ENCODE results near the gene CLCNKB.
"Not testable (repeated sequence)": the region's sequence is repeated elsewhere in the genome, so short reads cannot be mapped to it uniquely, and the experiment has no call there.

The CLCNKB gene

DNA sequence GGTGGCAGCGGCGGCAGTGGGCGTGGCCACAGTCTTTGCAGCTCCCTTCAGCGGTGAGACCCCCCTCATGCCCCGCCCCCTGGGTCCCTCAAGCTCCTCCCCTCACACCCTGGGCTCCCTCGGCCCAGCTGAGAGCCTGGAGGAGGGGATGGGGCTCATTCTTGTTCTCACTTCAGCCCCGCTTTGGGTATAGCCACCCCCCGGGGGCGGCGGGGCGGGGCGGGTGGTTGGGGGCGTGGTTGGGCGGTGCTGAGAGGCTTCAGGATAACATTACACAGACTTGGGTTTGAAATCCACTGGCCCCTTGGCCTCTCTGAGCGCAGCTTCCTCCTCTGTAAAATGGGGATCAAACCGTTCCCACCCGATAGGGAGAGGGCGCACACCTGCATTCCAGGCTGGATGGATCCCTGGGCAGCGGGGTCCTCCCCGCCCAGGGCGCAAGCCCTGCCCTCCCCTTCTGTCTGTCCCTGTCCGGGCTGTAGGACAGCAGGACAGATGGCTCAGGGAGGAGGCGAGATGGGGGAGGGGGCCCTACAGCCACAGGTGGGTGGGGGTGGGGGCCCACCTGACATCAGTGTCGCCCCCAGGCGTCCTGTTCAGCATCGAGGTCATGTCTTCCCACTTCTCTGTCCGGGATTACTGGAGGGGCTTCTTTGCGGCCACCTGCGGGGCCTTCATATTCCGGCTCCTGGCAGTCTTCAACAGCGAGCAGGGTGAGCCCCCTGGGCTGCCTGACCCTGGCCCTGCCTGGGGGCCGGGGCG is 16.7 kb upstream of the CLCNKB start:
- peak in 1 of 2 donors; percentile 16 for DNase-seq (ENCODE audit: low read depth in 2 of 2)
- H3K4me3 ChIP-seq (replicated peaks in 1 of 2; ENCODE audit: low read depth in 2 of 2, low read length in 2 of 2): no peak overlapping the region

DNA sequence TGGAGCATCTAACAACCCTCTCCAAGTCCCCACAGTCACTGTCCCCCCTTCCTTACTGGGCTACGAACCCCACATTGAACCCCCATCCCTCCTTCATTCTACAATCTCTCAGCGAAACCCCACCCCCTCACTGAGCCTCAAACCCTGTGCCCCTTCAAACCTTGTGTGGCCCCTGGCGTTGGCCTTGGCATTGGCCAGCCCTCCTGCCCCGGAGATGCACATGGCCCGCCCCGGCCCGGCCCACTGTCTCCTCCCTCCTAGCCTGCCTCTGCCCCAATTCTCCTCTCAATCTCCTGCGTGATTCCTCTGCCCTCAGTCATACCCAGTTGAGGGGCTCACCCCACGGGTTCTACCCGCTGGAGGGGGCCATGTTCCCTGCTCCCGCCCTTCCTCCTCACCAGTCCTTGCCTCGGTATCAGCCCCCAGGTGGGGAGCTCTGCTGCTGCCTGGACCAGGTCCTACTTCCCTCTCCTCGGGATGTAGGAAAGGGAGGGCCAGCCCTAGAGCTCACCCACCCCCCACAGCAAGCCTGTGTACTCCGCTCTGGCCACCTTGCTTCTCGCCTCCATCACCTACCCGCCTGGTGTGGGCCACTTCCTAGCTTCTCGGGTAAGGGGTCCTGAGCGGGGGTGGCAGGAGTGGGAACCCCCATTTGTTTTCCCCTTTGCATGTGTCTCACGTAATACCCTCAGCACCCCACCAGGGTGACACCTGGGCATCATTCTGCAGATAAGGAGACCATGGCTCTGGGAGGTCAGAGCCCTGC is 15.2 kb upstream of the CLCNKB start:
- no peak for DNase-seq (ENCODE audit: low read depth in 2 of 2)
- no peak overlapping the region for H3K4me3 ChIP-seq (replicated peaks in 1 of 2; ENCODE audit: low read depth in 2 of 2, low read length in 2 of 2)
- TF ChIP-seq, protein P1, sequence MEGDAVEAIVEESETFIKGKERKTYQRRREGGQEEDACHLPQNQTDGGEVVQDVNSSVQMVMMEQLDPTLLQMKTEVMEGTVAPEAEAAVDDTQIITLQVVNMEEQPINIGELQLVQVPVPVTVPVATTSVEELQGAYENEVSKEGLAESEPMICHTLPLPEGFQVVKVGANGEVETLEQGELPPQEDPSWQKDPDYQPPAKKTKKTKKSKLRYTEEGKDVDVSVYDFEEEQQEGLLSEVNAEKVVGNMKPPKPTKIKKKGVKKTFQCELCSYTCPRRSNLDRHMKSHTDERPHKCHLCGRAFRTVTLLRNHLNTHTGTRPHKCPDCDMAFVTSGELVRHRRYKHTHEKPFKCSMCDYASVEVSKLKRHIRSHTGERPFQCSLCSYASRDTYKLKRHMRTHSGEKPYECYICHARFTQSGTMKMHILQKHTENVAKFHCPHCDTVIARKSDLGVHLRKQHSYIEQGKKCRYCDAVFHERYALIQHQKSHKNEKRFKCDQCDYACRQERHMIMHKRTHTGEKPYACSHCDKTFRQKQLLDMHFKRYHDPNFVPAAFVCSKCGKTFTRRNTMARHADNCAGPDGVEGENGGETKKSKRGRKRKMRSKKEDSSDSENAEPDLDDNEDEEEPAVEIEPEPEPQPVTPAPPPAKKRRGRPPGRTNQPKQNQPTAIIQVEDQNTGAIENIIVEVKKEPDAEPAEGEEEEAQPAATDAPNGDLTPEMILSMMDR (IDR thresholded peaks at IDR 0.05; ENCODE audit: low read depth, low read length): no peak

More for the DNA sequence above, 16.7 kb upstream of the CLCNKB start:
- TF ChIP-seq, protein P1 (IDR thresholded peaks at IDR 0.05; ENCODE audit: low read depth, low read length): no peak

DNA sequence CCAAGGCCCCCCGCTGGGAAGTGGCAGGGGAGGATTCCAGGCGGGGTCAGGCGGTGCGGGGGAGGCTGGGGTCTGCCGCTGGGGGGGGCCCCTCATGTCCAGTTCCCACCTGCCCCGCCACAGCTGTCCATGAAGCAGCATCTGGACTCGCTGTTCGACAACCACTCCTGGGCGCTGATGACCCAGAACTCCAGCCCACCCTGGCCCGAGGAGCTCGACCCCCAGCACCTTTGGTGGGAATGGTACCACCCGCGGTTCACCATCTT is 14.6 kb upstream of the CLCNKB start:
- DNase-seq (ENCODE audit: low read depth in 2 of 2); H3K4me3 ChIP-seq (replicated peaks in 1 of 2; ENCODE audit: low read depth in 2 of 2, low read length in 2 of 2): not testable (repeated sequence)

DNA sequence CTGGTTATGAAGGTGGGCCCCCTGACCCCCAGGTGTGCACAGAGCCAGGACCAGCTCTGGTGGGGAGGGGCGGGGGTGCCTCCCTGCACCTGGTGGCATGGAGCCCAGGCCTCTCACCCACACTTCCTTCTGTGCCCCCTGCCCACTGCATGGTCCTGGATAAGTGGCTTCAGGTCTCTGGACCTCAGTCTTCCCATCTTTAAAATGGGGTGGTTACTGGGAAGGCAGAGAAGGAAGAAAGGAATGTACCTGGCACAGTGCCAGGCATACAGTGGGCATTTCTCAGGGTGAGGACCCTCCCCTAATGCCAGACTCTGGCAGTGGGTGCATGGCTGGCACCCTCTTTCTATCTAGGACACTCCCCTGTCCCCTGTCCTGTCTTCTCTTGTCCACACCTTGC is 14.3 kb upstream of the CLCNKB start:
- no peak for DNase-seq (ENCODE audit: low read depth in 2 of 2)
- TF ChIP-seq, protein P1 (IDR thresholded peaks at IDR 0.05; ENCODE audit: low read depth, low read length): no peak

DNA sequence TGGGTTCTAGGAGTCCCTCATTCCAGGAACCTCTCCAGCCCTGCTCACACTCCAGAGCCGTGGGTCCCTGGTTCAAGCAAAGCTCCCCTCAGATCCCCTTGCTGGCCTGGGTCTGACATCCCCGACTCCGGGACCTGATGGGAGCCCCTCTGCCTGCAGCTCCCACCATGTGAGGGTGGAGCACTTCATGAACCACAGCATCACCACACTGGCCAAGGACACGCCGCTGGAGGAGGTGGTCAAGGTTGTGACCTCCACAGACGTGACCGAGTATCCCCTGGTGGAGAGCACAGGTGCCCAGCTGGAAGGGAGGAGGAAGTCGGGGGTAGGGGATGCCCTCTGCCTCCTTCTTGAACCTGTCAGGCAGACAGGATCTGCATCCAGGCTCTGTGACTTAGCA is 12.0 kb upstream of the CLCNKB start:
- TF ChIP-seq, protein P1 (IDR thresholded peaks at IDR 0.05; ENCODE audit: low read depth, low read length): no peak
- no peak for DNase-seq (ENCODE audit: low read depth in 2 of 2)
- H3K4me3 ChIP-seq (replicated peaks in 1 of 2; ENCODE audit: low read depth in 2 of 2, low read length in 2 of 2): no peak overlapping the region

More for the DNA sequence above, 14.3 kb upstream of the CLCNKB start:
- no peak overlapping the region for H3K4me3 ChIP-seq (replicated peaks in 1 of 2; ENCODE audit: low read depth in 2 of 2, low read length in 2 of 2)

DNA sequence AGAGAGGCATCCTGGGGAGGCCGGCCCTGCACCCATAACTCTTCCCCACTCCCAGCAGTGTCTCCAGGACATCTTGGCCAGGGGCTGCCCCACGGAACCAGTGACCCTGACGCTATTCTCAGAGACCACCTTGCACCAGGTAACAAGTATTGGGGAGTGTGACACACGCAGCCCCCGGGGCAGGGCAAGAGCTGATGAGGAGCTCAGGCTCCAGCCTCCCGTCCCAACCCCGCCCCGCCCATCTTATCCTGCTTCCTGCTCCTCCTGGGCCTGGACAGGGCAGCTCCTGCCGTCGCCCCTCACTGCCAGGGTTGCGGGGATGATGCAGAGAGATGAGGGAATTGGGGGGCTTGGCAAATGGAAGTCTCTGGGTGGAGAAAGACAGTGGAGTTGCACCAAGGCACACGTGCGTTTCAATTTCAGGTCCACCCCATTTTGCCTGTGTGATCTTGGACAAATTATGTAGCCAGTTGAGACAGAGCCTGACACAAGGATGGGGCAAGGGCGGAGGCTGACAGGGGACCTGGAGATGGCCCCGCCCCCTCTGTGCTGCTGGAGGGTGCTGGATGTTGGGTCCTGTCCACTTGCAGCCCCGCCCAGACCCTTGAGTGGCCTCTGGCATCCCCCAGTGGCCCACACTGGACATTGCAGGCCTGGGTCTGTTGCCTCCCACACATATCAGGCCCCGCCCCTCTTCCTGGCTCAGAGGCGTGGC is 11.0 kb upstream of the CLCNKB start:
- H3K4me3 ChIP-seq (replicated peaks in 1 of 2; ENCODE audit: low read depth in 2 of 2, low read length in 2 of 2): no peak overlapping the region
- peak; percentile 87 to 90 for DNase-seq (ENCODE audit: low read depth in 2 of 2)
- TF ChIP-seq, protein P1 (IDR thresholded peaks at IDR 0.05; ENCODE audit: low read depth, low read length): peak; percentile 98

DNA sequence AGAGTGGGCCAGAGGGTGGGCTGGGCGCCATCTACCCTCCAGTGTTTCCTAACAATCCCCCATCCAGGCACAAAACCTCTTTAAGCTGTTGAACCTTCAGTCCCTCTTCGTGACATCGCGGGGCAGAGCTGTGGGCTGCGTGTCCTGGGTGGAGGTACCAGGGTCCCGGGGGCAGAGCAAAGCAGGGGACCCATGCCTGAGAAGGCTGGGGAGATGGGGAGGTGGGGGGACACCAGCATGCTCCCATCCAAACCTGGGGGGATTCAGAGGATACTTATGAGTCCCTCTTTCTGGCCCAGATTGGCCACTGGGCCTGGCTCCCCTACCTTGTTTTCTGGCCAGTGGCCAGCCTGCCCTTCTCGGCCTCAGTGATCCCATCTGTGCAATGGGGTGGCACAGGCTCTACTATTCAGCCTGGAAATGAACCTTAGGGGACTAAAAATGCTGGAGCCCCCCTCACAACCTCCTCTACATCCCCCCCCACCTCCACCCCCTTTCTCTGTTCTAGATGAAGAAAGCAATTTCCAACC is 10.4 kb upstream of the CLCNKB start:
- DNase-seq (ENCODE audit: low read depth in 2 of 2); H3K4me3 ChIP-seq (replicated peaks in 1 of 2; ENCODE audit: low read depth in 2 of 2, low read length in 2 of 2): not testable (repeated sequence)

DNA sequence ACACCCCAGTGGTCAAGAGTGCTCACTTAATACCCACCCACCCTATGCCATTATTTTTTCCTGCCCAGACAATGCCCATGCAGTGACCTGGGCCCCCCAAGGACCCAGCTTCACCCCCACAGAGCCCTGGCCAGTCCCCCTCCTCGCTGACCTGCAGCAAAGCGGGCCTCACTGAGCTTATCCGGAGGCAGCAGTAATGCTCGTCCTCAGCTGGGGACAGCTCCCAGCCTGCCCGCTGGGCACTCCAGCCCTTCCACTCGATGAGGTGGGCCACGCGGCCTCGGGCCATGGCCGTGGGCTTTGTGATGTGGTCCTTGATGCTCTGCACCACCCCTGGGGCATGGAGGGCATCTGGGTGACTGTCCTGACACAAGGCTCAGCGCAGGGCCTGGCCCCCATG is 7.1 kb upstream of the CLCNKB start:
- not testable (repeated sequence) for H3K4me3 ChIP-seq (replicated peaks in 1 of 2; ENCODE audit: low read depth in 2 of 2, low read length in 2 of 2); DNase-seq (ENCODE audit: low read depth in 2 of 2)
